Ecto neural progenitor cell (in vitro differentiated cells): ENCODE results near the gene MAPK6.

Experiments
- DNase-seq: peaks from one replicate; pipeline ENCODE4 v3.0.0-alpha.2; 2018; ENCODE audit warnings: low spot score

MAPK6 gene

GRCh38 chr15:52010633-52011595 lies 8.1 kb upstream of the MAPK6 start:
- DNase-seq: no peak

GRCh38 chr15:52011711-52012144 lies 7.3 kb upstream of the MAPK6 start:
- no peak for DNase-seq

- DNase-seq: no peak
Observed at GRCh38 chr15:52012210-52012609, 6.8 kb upstream of the MAPK6 start.

GRCh38 chr15:52013151-52013791 lies 5.7 kb upstream of the MAPK6 start:
- DNase-seq: no peak

GRCh38 chr15:52014616-52015015 lies 4.4 kb upstream of the MAPK6 start:
- no peak for DNase-seq

- DNase-seq: no peak
Observed at GRCh38 chr15:52016316-52016715, 2.7 kb upstream of the MAPK6 start.

GRCh38 chr15:52018244-52018643 lies 775 bp upstream of the MAPK6 start:
- DNase-seq: no peak

- peak; percentile 84 for DNase-seq
Observed at GRCh38 chr15:52019394-52020220, 588 bp downstream of the MAPK6 start.

GRCh38 chr15:52020221-52021085 lies 1.4 kb downstream of the MAPK6 start:
- no peak for DNase-seq

- no peak for DNase-seq
Observed at GRCh38 chr15:52021128-52021671, 2.2 kb downstream of the MAPK6 start.

GRCh38 chr15:52021892-52022540 lies 3.0 kb downstream of the MAPK6 start:
- no peak for DNase-seq

GRCh38 chr15:52023169-52023922 lies 4.3 kb downstream of the MAPK6 start:
- DNase-seq: no peak

- DNase-seq: no peak
Observed at GRCh38 chr15:52028431-52029093, 9.5 kb downstream of the MAPK6 start.

- DNase-seq: no peak
Observed at GRCh38 chr15:52030010-52030409, 11.0 kb downstream of the MAPK6 start.

GRCh38 chr15:52031556-52031955 lies 12.5 kb downstream of the MAPK6 start:
- no peak for DNase-seq

GRCh38 chr15:52037889-52038505 lies 19.0 kb downstream of the MAPK6 start:
- DNase-seq: no peak

GRCh38 chr15:52039925-52040781 lies 21.1 kb downstream of the MAPK6 start:
- no peak for DNase-seq
